Neural cell (in vitro differentiated cells): Measurements from ENCODE around the gene SPOCK1.

Experiments
- EP300 ChIP-seq: fragments of 450-650 bp; conservative IDR thresholded peaks from 2 replicates; pipeline ENCODE4 v1.6.1; 2014; ENCODE audit warnings: antibody characterized with exemption, mild to moderate bottlenecking, moderate library complexity; ENCODE audit not compliant: poor library complexity, severe bottlenecking
- MXI1 ChIP-seq: fragments of 450-650 bp; conservative IDR thresholded peaks from 2 replicates; pipeline ENCODE4 v1.6.1; 2014; ENCODE audit warnings: antibody characterized with exemption, mild to moderate bottlenecking; ENCODE audit not compliant: poor library complexity, severe bottlenecking
- POLR2AphosphoS5 ChIP-seq: IDR thresholded peaks from 2 replicates; pipeline ENCODE4 v1.6.1; 2012
- SMC3 ChIP-seq: fragments of 450-650 bp; conservative IDR thresholded peaks from 2 replicates; pipeline ENCODE4 v1.6.1; 2014; ENCODE audit warnings: antibody characterized with exemption, mild to moderate bottlenecking, moderate library complexity; ENCODE audit not compliant: poor library complexity
- TF ChIP-seq, protein P1 (sequence below): fragments of 450-650 bp; IDR thresholded peaks from 2 replicates; pipeline ENCODE4 v1.5.1; 2014; ENCODE audit warnings: antibody characterized with exemption, mild to moderate bottlenecking, moderate library complexity; ENCODE audit not compliant: poor library complexity, severe bottlenecking

- TF ChIP-seq, protein P1, sequence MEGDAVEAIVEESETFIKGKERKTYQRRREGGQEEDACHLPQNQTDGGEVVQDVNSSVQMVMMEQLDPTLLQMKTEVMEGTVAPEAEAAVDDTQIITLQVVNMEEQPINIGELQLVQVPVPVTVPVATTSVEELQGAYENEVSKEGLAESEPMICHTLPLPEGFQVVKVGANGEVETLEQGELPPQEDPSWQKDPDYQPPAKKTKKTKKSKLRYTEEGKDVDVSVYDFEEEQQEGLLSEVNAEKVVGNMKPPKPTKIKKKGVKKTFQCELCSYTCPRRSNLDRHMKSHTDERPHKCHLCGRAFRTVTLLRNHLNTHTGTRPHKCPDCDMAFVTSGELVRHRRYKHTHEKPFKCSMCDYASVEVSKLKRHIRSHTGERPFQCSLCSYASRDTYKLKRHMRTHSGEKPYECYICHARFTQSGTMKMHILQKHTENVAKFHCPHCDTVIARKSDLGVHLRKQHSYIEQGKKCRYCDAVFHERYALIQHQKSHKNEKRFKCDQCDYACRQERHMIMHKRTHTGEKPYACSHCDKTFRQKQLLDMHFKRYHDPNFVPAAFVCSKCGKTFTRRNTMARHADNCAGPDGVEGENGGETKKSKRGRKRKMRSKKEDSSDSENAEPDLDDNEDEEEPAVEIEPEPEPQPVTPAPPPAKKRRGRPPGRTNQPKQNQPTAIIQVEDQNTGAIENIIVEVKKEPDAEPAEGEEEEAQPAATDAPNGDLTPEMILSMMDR = no peak
- no peak for TF ChIP-seq POLR2AphosphoS5
- TF ChIP-seq SMC3 = no peak
- TF ChIP-seq EP300 = no peak
- no peak for TF ChIP-seq MXI1
Measured at GRCh38 chr5:137510671-137511070, 11.5 kb upstream of the SPOCK1 start.
